Epidermal melanocyte (primary cell): Measurements from ENCODE around the gene STMND1.
"Not testable (repeated sequence)": the region's sequence is repeated elsewhere in the genome, so short reads cannot be mapped to it uniquely, and the experiment has no call there.

Experiments
- DNase-seq: peaks from one replicate; pipeline ENCODE4 v3.0.0; 2011; ENCODE audit warnings: low spot score; ENCODE audit not compliant: insufficient read length

The STMND1 gene

DNA sequence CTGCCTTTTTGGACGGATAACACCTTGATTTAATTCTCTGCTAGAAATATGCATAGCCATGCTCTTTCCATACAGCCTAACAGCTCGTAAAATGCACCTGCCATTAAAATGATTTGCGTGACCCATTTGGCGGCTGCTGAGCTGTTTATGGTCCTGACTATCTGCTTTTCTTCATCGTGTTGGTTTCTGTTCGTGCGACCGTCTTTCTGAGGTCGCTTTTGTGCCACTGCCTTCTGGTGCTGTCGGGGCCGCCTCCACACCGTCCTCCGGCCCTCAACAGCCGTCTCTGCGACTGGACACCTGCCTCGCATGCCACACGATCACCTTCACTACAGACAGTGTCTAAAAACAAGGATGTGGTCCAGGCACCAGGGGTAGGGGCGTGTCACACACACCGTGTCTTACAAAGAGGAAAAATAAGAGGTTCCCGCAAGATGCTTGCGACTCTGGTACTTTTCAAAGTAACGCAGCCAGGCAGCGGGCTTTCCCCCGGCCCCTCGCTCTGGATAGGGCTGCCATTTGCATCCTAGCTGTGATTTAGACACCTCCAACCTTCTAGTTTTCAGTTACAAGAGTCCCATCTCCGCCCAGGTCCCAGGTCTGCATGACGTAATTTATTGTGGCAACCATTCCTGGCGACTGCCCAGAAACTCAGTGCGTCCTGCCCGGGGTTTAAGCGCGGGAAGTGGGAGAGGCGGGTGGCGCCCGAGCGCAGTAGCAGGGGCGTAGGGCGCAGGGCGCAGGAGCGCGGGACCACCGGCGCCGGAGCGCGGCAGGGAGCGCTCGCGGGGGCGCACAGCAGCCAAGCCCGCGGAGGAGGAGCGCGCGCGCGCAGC, at the start of gene STMND1:
Gene STMND1 (plus strand): TSS at position 629 of the 836 bp plus-strand sequence. CDS start 208 bp downstream, outside the sequence.
- DNase-seq, result no peak

- DNase-seq, result no peak
Measured at GRCh38 chr6:17054647-17055046, 47.2 kb upstream of the STMND1 start.

GRCh38 chr6:17057322-17057721, 44.5 kb upstream of the STMND1 start:
- no peak for DNase-seq

DNA sequence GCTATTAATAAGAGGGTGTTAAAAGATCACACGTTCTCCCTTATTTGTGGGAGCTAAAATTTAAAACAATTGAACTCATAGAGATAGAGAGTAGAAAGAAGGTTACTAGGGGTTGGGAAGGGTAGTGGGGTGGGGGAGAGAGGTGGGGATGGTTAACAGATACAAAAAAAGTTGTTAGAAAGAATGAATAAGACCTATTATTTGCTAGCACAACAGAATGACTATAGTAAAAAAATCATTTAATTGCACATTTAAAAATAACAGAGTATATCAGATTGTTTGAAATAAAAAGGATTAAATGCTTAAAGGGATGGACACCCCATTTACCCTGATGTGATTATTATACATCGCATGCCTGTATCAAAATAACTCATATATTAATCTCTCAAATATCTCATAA, 43.3 kb upstream of the STMND1 start:
- no peak for DNase-seq

DNA sequence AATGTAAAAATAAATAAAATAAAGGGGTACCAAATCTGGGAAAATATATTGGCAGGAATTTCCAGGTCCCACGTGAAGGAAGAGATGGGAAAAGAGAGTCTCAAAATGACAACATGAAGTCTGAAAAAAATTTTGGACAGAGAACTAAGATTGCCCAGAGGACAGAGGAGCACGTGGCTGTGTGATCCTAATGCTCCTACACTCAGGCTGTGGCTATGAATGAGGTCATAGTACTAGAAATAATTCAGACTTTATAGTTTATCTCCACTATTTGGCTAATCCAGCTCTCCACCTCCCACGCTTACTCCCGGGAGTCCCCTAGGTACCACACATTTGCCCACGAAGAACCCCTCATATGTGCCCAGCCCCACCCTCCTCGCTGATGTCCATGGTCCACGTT, 42.8 kb upstream of the STMND1 start:
- DNase-seq, result no peak

GRCh38 chr6:17059850-17060249, 42.0 kb upstream of the STMND1 start:
- DNase-seq, result no peak

DNA sequence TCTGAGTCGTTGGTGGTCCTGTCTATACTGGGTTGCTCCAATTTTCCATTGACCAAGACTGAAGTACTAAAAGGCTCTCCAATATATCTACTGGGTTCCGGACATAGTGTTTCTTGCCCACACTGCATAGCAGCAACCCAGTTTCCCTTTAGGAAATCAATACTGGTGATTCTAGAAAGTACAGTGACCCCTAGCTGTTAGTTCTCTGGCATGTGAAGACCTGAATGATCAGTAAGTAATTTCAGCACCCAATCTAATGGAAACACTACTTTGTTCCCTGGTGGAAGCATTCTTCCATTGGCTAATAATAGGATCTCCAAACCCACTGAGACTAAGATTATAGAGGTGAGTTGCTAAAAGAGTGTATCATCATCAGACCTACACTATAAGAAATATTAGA, 40.8 kb upstream of the STMND1 start:
- no peak for DNase-seq

DNA sequence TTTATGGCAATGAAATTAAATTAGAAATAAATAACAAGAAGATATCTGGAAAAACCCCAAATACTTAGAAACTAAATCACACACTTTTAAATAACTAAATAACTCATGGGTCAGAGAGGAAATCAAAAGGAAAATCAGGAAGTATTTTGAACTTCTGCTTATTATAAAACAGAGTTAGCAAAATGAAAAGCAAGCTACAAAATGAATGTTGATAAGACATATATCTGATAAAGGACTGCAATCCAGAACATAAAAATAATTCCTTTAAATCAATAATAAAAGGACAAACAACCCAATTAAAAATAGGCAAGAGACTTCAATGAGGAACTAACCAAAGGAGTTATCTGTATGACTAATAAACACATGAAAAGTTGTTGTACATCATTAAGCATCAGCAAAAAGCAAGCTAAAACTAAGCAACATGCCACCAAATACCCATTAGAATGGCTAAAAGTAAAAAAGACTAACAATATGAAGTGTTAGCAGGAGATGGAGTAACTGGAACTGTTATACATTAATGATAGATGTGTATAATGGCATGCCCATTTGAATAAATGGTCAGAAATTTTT, 38.9 kb upstream of the STMND1 start:
- DNase-seq, result no peak

DNA sequence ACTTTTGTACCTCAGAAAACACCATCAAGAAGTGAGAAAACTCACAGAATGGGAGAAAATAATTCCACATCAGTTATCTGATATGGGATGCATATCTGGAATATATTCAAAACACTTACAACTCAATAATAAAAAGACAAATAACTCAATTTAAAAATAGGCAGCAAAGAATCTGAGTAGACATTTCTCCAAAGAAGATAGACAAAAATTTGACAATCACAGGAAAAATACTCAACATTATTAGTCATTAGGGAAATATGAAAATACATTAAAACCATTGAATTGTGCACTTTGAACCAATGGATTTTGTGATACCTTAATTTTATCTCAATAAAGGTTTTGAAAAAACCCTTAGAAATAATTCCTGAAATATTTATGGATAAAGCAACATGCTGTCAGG, 36.9 kb upstream of the STMND1 start:
- DNase-seq, result no peak

- no peak for DNase-seq
Measured at GRCh38 chr6:17066610-17067009, 35.2 kb upstream of the STMND1 start.

GRCh38 chr6:17068972-17069371, 32.9 kb upstream of the STMND1 start:
- not testable (repeated sequence) for DNase-seq

DNA sequence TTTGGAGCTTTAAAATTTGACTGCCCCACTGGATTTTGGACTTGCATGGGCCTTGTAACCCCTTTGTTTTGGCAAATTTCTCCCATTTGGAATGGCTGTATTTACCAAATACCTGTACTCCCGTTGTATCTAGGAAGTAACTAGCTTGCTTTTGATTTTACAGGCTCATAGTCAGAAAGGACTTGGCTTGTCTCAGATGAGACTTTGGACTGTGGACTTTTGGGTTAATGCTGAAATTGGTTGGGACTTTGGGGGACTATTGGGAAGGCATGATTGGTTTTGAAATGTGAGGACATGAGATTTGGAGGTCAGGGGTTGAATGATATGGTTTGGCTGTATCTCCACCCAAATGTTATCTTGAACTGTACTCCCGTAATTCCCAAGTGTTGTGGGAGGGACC, 31.4 kb upstream of the STMND1 start:
- DNase-seq, result not testable (repeated sequence)

GRCh38 chr6:17073596-17073995, 28.3 kb upstream of the STMND1 start:
- not testable (repeated sequence) for DNase-seq

DNA sequence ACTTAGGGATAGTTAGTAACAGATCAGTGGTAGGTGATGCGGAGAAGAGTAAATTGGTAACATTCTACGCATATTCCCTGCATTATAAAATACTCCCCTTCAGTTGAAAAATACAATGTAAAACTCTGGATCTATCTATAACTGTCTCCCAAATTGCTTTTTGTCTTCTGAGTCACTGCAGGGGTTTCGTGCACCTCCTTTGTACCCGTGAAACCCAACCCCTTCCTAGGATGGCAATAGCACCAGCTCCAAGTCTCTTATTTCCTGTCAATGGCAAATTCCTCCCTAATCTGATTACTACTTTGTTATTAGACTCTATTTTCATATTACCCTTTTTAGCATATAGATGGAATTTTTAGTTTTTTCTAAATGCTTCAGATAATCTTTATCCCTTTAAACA, 20.6 kb upstream of the STMND1 start:
- no peak for DNase-seq

GRCh38 chr6:17081860-17082508, 19.9 kb upstream of the STMND1 start:
- DNase-seq, result no peak

DNA sequence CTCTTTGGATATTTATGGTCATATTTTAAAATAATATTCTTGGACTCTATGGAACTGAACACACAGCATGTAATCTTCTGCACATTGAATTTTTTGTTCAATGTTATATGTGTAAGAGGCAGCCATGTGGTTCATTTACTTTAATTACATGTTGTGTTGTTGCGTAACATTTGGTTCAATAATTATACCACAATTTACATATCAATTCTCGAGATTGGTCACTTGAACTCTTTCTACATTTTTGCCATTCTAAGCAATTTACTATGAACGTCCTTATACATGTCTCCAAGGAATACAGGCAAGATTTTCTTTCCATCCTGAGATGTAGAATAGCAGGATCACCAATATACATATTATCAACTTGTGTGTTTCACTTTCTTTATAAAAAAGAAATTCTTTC, 18.5 kb upstream of the STMND1 start:
- DNase-seq, result no peak

- DNase-seq, result peak; percentile 62
Measured at GRCh38 chr6:17086469-17086868, 15.4 kb upstream of the STMND1 start.

- DNase-seq, result no peak
Measured at GRCh38 chr6:17088091-17088611, 13.7 kb upstream of the STMND1 start.

DNA sequence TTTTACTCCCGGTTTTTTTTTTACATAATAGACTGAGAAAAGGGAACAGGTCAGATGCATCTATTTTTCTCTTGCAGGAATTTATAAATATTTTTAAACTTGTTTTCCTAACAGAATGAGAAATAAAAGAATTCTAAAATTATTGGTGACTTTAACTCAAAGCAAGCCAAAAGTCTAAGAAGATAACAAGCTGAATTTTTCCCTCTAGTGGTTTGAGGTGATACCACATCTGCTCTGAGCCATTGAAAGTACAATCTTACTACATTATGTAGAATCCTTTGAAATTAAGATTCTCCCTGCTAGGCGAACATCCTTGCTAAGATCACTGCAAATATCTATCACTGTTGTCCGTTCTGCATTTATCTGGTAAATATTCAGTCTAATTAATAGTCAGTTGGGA, 10.7 kb upstream of the STMND1 start:
- DNase-seq, result no peak

- no peak for DNase-seq
Measured at GRCh38 chr6:17093686-17094085, 8.2 kb upstream of the STMND1 start.

DNA sequence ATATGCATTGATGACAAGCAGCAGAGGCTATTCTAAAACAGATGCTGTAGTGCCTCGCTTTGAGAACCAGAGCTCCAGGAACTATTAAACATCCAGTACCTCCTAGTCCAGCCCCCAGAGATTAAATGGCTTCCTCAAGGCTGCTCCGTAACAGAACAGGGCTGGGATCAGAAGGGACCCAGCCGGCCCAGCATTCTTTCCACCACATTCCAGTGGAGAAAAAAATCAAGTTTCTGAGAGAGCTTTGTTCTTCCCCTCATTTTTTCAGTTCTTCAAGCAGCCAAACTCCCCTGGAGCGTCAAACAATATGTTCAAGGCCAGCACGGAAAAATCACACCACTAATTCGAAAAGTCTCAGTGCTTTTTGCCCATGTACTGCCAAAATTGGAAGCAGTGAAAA, 5.8 kb upstream of the STMND1 start:
- peak; percentile 54 for DNase-seq

DNA sequence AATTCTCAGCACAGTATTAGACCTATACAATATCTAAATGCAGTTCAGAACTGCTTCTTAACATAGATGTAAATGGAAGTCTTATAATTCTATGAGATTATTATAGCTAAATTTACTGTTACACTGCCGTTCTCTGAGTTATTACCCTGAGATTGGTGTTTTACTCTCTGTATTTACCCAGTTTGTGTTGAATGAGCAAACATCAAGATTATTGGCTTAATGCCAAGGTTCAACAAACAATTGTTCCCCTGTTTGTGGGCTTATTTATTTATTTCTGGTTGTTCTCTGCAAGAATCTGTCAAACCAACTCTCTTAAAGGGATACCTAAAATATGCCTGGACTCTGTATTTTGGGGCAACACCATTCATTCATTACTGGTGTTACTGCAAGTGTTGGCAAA, 5.2 kb upstream of the STMND1 start:
- DNase-seq, result peak; percentile 49
